Measurements from ENCODE around the gene PPL.
"Not testable (repeated sequence)": the region's sequence is repeated elsewhere in the genome, so short reads cannot be mapped to it uniquely, and the experiment has no call there.

PPL gene

DNA sequence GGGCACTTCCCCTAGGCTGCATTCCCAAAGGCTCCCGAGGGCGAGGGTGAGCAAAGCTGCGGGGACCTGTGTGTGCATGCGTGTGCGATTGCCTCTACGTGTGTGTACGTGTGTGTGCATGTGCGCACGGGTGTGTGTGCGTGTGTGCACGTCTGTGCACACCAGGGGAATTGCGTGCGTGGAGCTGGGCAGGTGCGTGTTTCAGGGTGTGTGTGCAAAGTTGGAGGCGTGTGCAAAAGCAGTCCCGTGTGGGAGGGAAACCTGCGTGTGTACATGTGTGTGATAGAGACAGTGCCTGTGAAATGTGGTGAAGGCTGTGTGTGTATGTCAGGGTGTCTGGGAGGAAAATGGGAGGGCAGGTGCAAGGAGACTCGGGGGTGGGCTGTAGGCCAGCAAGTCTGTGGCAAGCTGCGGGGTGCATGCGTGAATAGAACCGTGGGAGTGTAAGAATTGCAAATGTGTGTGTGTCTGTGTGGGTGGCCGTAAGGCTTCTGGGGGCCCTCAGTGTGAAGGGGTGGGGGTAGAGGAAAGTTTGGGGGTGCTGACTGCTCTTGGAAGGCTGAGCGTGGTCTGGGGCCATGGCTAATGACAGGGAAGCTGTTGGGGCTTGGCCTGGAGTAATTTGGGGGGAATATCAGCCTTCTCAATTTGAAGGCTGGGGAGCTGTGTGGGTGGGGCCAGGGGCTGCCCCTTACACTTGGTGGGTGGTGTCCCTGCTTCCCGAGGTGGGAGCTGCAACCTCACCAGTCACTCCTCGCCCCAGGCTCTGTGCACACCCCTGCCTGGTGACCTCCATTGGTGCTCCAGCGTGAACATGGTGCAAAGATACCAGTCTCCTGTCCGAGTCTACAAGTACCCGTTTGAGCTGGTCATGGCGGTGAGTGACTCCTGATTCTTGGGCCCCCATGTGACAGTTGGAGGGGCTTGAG, 21.8 kb upstream of the PPL start:
- DNase-seq: no peak
- intact Hi-C loops (cut with DNase I): loop anchor here (1.0 to 10.0 kb wide), 6 partner anchors 37 to 261 kb away; partner anchors contain the start of genes GLYR1, ROGDI and UBN1

DNA sequence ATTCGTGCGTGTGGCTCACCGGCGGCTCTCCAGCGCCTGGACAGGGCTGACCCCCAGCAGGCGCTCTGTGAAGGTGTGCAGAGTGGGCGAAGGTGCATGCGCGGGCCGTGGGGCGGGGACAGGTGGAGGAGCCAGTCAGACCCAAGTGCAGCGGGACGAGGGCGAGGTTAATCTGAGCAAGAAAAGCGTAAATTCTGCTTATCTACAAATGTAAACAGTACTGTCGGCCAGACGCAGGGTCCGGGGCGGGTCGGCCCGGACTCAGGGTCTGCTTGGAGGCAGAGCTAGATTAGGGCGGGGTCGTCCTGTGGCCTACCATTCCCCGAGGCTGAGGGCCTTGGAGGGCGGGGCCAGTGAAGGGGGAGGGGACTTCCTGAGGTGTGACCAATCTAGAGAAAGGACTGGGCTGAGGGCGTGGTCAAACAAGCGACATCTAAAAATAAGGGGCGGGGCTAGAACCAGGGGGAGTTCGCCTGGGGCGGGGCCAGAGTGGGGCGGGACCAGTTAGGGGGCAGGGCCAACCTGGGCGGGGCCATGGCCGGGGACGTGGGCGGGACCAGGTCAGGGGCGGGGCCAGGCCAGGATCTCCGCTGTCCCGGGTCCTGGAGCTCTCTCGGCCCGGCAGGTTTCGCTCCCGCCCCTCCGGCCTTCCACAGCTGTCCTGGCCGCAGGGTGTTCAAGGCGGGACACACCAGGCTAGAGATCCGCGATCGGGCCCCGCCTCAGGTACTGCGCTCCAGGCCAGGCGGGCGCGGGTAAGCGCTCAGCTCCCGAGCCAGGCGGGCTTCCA, 21.0 kb upstream of the PPL start, which contains the start of gene SEC14L5:
SEC14L5 (plus strand) TSS at position 611 of the 790 bp plus-strand sequence. CDS start 994 bp downstream, outside the sequence.
- intact Hi-C loops (cut with DNase I): loop anchor here (1.0 to 10.0 kb wide), 6 partner anchors 37 to 261 kb away; partner anchors contain the start of genes GLYR1, ROGDI and UBN1

DNA sequence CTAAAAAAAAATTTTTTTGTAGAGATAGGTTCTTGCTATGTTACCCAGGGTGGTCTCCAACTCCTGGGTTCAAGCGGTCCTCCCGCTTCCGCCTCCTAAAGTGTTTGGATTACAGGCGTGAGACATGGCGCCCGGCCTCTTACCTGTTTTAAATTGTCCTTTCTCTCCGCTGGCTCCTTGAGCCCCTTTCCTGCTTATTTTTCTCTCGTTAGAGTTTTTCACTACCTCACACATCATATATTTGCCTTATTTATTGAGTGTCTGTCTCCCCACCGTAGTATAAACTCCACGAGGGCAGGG, 20.4 kb upstream of the PPL start:
- DNase-seq: peak in 1 of 10 donors; percentile 48
- intact Hi-C loops (cut with DNase I): loop anchor here (5.0 to 10.0 kb wide), 5 partner anchors 70 to 260 kb away; partner anchors contain the start of genes GLYR1, ROGDI and UBN1

More for the DNA sequence above, 21.0 kb upstream of the PPL start, which contains the start of gene SEC14L5:
- DNase-seq: peak; percentile 93 to 100 (median 98)

DNA sequence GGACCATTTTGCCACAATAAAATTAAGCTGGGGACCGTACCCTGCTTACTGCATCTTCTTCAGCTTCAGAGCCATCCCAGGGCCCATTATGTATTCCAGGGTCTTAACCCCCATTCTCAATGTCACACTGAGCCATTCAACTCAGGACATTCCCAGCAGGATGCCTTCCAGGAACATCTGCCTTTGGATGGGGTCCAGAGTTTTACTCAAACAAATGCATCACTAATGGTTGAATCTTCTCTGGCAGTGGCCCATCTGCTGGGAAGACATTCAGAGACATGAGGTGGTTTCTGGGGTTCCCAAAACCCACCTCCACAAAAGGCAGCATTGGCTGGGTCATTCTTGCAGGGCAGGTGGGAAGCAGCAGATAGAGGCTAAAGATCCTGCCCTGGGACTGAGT, 17.8 kb upstream of the PPL start:
- intact Hi-C loops (cut with DNase I): loop anchor here (5.0 to 10.0 kb wide), 5 partner anchors 73 to 257 kb away; partner anchors contain the start of genes GLYR1, ROGDI and UBN1
- DNase-seq: peak in 1 of 10 donors; percentile 28

DNA sequence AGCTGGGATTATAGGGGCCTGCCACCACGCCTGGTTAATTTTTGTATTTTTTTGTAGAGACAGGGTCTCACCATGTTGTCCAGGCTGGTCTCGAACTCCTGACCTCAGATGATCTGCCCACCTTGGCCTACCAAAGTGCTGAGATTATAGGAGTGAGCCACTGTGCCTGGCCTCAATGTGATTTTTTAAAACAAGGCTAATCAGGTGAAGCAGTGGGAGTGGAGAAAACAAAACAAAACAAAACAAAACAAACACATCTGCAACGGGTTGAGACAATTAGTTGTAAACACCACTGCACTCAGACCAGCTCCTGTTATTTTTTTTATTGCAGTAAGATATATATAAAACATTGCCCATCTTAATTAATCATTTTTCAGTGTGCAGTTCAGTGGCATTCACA, 14.6 kb upstream of the PPL start:
- DNase-seq: not testable (repeated sequence)
- intact Hi-C loops (cut with DNase I): loop anchor here (10.0 kb wide), 1 partner anchor 133 kb away; no protein-coding TSS in a partner anchor

DNA sequence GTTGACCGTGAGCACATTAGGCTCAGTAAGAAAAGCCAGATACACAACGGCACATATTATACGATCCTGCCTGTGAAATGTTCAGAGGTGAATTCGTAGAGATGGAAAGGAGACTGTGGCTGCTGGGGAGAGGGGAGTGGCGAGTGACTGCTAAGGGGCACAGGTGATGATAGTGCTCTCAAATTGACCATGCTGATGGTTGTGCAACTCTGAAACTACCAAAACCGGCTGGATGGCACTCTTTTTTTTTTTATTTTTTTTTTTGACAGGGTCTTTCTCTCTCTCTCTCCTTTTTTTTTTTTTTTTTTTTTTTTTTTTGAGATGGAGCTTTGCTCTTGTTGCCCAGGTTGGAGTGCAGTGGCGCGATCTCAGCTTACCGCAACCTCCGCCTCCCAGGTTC, 13.0 kb upstream of the PPL start:
- no peak for DNase-seq
- intact Hi-C loops (cut with DNase I): loop anchor here (10.0 kb wide), 1 partner anchor 135 kb away; no protein-coding TSS in a partner anchor

DNA sequence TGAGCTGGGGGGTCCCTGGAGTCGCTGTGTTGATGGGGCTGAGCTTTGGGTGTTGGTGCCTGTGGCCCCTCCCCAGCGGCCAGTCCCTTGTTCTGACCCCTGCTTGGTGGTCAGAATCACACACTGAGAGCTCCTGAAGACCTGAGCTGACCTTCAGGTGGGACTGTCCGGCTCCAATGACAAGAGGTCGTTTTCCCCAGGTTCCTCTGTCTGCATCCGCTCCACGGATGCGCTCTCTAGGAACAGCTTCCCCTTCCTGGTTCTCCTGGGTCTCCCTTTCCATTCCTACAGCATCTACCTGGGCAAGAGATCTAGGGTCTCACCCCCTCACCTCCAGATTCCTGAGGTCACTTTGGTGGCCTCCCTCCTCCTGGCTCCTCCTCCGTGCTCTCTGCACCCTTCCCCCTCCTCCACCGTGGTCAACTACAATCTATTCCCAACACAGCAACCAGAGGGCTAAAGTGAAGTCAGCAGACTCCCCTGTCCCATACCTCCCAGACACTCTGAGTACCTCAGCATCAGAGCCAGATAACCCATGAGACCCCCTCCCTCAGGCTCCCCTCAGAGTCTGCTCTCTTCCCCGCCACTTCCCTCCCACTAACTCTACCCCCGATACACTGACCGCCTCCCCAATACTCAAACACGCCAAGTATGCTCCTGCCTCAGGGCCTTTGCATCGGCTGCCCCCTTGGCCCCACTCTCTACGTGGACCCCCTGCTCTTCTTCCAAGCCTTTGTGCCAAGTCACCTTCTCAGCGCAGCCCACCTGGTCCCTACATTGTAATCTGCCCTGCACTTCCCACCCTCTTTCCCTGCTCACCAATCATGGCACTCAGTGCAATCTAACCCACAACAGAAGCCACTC, 12.2 kb upstream of the PPL start:
- DNase-seq: no peak
- intact Hi-C loops (cut with DNase I): no loop called here

DNA sequence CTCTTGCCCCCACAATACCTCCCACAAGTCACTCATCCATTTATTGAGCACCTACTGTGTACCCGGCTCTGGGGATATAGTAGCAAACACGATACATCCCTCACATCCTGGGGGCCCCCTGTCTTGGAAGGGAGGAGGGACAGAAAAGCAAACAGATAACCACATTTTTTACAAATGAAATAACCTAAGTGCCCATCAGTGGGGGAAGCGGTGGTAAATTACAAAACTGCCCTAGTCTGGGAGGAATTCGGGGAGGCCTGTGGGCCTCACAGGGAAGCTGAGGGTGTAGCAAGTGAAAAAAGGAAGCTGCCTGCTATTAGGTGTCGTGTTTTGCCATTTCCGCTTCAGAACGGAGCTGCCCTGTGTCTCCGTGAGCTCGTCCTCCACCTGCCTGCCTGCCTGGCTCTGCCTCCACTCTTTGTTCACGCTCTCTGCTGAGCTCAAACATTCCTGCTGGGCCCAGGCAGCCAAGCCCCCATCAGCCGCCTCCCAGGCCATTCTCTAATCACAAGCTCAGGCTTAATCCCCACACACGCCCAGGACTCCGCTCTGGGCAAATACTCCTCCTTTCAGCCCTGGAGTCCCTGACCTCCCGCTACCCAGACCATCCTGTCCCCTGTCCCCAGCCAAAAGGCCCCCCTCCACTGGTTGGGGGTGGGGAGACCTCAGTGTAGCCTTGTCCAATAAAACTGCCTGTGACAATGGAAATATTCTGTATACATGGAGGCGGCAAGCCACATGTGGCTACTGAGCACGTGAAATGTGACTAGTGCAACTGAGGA, 11.0 kb upstream of the PPL start:
- intact Hi-C loops (cut with DNase I): no loop called here
- peak in 1 of 10 donors; percentile 33 for DNase-seq

DNA sequence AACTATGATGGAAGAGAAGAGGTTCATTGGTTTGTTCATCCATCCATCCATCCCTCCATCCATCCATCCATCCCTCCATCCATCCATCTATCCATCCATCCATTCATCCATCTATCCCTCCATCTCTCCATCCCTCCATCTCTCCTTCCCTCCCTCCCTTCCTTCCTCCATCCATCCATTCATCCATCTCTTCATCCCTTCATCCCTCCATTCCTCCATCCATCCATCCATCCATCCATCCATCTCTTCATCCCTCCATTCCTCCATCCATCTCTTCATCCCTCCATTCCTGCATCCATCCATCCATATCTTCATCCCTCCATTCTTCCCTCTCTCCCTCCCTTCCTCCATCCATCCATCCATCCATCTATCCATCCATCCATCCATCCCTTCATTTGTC, 10.0 kb upstream of the PPL start:
- intact Hi-C loops (cut with DNase I): no loop called here
- DNase-seq: no peak

DNA sequence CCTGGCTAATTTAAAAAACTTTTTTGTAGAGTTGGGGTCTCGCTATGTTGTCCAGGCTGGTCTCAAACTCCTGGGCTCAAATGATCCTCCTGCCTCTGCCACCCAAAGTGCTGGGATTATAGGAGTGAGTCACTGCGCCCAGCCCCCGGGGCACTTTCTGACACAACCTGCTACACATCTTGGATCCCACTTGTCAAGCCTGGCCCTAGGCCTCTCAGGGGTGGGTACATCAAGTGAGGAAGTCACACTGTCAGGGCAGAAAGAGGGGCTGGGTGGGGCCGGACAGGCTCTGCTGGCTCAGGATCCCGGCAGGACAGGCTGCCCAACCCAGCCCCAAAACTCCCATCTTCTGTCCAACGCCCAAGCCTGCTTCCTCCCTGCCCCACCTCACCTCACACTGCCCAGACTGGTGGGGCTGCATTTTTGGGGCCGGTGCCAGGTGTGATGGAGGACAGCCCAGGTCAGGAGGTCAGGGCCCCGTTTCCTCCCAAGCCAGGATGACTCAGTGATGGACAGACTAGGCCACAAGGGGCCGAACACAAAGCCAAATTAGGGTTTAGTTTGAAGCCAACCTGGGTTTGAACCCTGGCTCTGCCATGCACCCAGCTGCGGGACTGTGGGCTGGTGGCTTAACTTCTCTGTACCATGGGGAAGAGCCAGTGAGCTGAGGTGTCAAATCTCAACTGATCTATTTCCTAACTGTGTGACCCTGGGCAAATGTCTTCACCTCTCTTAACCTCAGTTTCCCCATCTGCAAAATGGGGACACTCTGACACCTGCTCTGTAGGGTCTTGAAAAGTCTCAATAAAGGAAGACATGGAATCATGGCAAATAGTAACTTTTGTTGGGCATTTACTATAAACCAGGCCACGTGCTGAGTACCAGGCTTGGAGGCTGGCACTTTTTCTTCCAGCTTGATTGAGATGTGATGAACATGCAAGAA, 8.9 kb upstream of the PPL start:
- DNase-seq: no peak
- intact Hi-C loops (cut with DNase I): no loop called here

DNA sequence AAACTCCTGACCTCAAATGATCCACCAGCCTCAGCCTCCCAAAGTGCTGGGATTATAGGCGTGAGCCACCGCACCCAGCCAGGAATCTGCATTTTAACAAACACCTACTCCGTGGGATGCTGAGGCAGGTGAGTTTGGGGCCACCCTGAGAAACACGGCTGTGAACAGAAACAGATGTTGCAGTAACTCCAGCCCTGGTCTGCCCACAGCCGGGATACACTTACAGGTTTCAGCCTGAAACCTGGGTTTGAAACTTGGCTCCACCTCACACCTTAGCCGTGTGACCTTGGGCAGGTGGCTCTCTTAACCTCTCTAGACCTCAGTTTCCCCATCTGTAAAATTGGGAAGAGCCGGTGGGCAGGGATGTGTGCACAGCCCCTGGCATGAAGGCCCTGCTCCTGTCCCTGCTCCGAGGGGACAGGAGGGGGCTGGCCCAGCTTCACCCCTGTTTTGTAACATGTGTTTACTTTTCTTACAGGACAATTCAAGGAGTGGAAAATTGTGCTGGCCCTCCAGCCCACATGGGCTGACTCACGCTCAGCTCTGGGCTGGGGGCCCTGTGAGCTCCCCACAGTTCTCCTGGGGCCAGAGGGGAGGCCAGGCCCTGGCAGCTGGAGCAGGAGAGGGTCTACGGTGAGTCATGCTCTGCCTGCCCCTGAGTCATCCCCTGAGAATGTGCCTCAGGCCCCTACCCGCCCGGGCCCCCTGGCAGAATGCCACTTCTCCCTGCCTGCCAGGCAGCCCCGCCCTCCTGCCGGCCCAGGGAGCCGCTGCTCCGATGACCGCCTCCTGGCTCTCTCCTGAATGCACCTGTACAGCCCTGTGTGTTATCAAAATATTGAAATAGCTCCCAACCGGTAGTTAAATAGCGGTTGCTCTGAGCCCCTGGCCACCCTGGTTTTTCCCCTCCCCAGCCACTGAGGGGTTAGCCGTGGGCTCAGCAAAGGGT, 7.7 kb upstream of the PPL start:
- intact Hi-C loops (cut with DNase I): no loop called here
- peak in 2 of 10 donors; percentile 18 to 35 for DNase-seq

DNA sequence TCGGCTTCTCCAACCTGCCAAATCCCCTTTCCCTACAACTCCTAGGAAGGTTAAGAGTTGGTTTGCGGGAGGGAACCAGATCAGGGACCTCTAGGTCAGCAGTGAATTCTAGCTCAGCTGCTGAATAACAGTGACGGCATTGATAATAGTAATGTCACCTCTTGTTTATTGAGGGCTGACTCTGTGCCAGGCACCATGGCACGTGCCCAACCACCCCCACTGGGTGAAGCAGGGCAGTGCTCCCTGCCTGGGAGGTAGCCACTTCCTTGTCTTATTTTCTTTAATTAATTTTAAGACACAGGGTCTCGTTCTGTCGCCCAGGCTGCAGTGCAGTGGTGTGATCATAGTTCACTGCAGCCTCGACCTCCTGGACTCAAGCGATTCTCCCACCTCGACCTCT, 5.5 kb upstream of the PPL start:
- intact Hi-C loops (cut with DNase I): no loop called here
- DNase-seq: no peak

DNA sequence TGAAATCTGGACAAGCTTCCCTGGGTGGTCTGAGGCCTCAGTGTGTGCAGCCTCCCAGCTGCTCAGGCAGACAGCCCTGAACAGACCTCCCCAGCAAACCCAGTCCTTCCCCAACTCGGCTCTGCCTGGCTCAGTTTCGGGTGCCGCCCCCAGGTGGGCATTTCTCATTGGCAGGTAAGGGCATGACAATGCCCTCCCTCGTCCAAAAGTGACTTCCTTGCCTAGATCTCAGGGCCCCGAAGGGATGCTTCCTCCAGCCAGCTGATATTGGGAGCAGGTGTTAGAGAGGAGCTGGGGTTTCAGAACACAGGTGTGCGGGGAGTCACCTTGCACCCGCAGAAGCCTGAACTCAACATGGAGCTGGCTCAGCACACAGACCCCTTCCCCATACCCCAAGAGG, 3.8 kb upstream of the PPL start:
- intact Hi-C loops (cut with DNase I): no loop called here
- DNase-seq: peak in 1 of 10 donors; percentile 63

DNA sequence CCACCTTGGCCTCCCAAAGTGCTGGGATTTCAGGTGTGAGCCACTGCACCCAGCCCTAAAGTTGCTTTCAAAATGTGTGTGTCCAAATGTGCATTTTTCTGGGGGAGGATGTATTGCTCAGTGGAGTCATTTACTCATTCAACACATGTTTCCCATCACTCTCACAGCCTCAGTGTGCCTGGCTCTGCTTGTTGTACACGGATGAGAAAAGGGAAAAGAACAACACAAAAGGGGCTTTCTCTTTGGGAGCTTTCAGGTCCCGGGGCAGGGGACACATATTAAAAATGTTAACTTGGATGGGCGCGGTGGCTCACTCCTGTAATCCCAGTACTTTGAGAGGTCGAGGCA, 1.7 kb upstream of the PPL start:
- intact Hi-C loops (cut with DNase I): no loop called here
- peak in 1 of 10 donors; percentile 26 for DNase-seq

DNA sequence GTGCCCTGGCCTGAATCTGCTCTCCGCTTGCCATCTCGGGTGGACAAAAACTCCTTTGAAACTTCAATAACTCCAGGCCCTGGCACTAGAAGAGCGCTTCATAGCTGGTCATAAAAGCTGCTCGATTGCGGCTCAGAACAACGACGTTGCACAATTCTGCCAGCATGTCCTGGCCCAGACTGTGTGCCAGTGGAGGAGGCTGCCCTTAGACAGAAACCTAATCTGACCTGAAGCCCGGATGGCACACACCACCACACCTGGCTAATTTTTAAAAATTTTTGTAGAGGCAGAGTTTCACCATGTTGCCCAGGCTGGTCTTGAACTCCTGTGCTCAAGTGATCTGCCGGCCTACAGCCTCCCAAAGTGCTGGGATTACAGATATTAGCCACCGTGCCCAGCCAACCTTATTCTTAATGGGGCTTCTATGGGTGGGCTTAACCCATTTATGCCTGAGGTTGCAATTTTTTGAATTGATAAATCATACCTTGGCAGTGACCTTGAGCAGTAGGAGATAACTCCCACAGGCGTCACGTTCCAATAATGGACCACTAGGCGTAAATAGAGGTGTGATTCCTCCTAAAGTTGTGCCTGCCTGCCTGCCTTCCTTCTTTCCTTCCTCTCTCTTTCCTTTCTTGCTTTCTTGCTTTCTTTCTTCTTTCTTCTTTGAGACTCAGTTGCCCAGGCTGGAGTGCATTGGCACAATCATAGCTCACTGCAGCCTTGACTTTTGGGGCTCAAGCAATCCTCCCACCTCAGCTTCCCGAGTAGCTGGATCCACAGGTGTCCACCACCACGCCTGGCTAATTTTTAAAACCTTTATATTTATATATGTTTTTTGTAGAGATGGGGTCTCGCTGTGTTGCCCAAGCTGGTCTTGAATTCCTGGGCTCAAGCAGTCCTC, 1.1 kb upstream of the PPL start:
- DNase-seq: peak in 1 of 10 donors; percentile 82
- intact Hi-C loops (cut with DNase I): no loop called here

All from posterior cingulate gyrus (tissue), 11 donors.